ENCODE measurements around the gene STK33. TPM values are rescaled to one million over a fixed set of nuclear protein-coding genes. Genes with fewer than 3 reads are reported as not detected.
"Not testable (repeated sequence)": the region's sequence is repeated elsewhere in the genome, so short reads cannot be mapped to it uniquely, and the experiment has no call there.

The STK33 gene
- total and polyA plus RNA-seq, 4 donors, result 0.10 to 3.8 (median 1.6) TPM

GRCh38 chr11:8503910-8504364, 90.1 kb downstream of the STK33 start:
- Histone ChIP-seq H3K27me3 (ENCODE audit: control insufficient read depth in 1 of 2, insufficient read depth in 2 of 2, low read length in 1 of 2) (no peaks in the 10 kb centered on the region), H3K27ac (ENCODE audit: low read depth in 1 of 2, low read length in 2 of 2) (no peak overlapping the region), H3K9me3 (ENCODE audit: control insufficient read depth, low read length) (no peaks in the 10 kb centered on the region), H3K4me1 (ENCODE audit: control insufficient read depth in 1 of 2, insufficient read depth in 2 of 2, low read length in 2 of 2) (no peaks in the 10 kb centered on the region), H3K4me3 (ENCODE audit: low read length in 2 of 2) (no peak overlapping the region), H3K36me3 (ENCODE audit: control insufficient read depth in 1 of 2, insufficient read depth in 2 of 2, low read length in 1 of 2) (no peaks in the 10 kb centered on the region)
- ATAC-seq (ENCODE audit: low FRiP score) (no peak), DNase-seq (no peak)
- intact Hi-C loops (cut with DNase I), result no loop called here
- 4% methylated on average over 1 of the region's 1 CpG for whole genome bisulfite sequencing, 2 donors

- no peaks in the 10 kb centered on the region for H3K36me3 ChIP-seq (ENCODE audit: control insufficient read depth in 1 of 2, insufficient read depth in 2 of 2, low read length in 1 of 2)
- no peak overlapping the region for H3K4me3 ChIP-seq (ENCODE audit: low read length in 2 of 2)
- 86 to 91% methylated on average over 2 of the region's 2 CpGs for WGBS, 2 donors
- intact Hi-C loops (cut with DNase I), result no loop called here
- H3K9me3 ChIP-seq (ENCODE audit: control insufficient read depth, low read length), result no peaks in the 10 kb centered on the region
- H3K27me3 ChIP-seq (ENCODE audit: control insufficient read depth in 1 of 2, insufficient read depth in 2 of 2, low read length in 1 of 2), result no peaks in the 10 kb centered on the region
- ATAC-seq (ENCODE audit: low FRiP score) (no peak), DNase-seq (no peak)
- no peaks in the 10 kb centered on the region for H3K4me1 ChIP-seq (ENCODE audit: control insufficient read depth in 1 of 2, insufficient read depth in 2 of 2, low read length in 2 of 2)
- no peak overlapping the region for H3K27ac ChIP-seq (ENCODE audit: low read depth in 1 of 2, low read length in 2 of 2)
Measured at GRCh38 chr11:8501836-8502235, 92.2 kb downstream of the STK33 start.

GRCh38 chr11:8488395-8488794, 105.6 kb downstream of the STK33 start:
- intact Hi-C loops (cut with DNase I), result no loop called here

GRCh38 chr11:8487261-8487660, 106.8 kb downstream of the STK33 start:
- ATAC-seq (ENCODE audit: low FRiP score) (no peak), DNase-seq (no peak)
- Histone ChIP-seq H3K27me3 (ENCODE audit: control insufficient read depth in 1 of 2, insufficient read depth in 2 of 2, low read length in 1 of 2) (no peaks in the 10 kb centered on the region), H3K4me1 (ENCODE audit: control insufficient read depth in 1 of 2, insufficient read depth in 2 of 2, low read length in 2 of 2) (no peaks in the 10 kb centered on the region), H3K27ac (ENCODE audit: low read depth in 1 of 2, low read length in 2 of 2) (no peak overlapping the region), H3K36me3 (ENCODE audit: control insufficient read depth in 1 of 2, insufficient read depth in 2 of 2, low read length in 1 of 2) (no peaks in the 10 kb centered on the region), H3K4me3 (ENCODE audit: low read length in 2 of 2) (no peak overlapping the region), H3K9me3 (ENCODE audit: control insufficient read depth, low read length) (peaks cover 4% of the 10 kb centered on the region)
- intact Hi-C loops (cut with DNase I), result no loop called here
- WGBS, 2 donors, result 92 to 96% methylated on average over 2 of the region's 2 CpGs

More at GRCh38 chr11:8488395-8488794, 105.6 kb downstream of the STK33 start:
- H3K4me1 ChIP-seq (ENCODE audit: control insufficient read depth in 1 of 2, insufficient read depth in 2 of 2, low read length in 2 of 2), result no peaks in the 10 kb centered on the region
- H3K27ac ChIP-seq (ENCODE audit: low read depth in 1 of 2, low read length in 2 of 2), result no peak overlapping the region
- DNase-seq (no peak), ATAC-seq (ENCODE audit: low FRiP score) (no peak)
- no peak overlapping the region for H3K4me3 ChIP-seq (ENCODE audit: low read length in 2 of 2)
- no peaks in the 10 kb centered on the region for H3K36me3 ChIP-seq (ENCODE audit: control insufficient read depth in 1 of 2, insufficient read depth in 2 of 2, low read length in 1 of 2)
- WGBS, 2 donors, result 57 to 67% methylated on average over 1 of the region's 1 CpG
- H3K9me3 ChIP-seq (ENCODE audit: control insufficient read depth, low read length), result peaks cover 4% of the 10 kb centered on the region
- no peaks in the 10 kb centered on the region for H3K27me3 ChIP-seq (ENCODE audit: control insufficient read depth in 1 of 2, insufficient read depth in 2 of 2, low read length in 1 of 2)

- Histone ChIP-seq H3K36me3 (ENCODE audit: control insufficient read depth in 1 of 2, insufficient read depth in 2 of 2, low read length in 1 of 2) (no peaks in the 10 kb centered on the region), H3K4me3 (ENCODE audit: low read length in 2 of 2) (no peak overlapping the region), H3K9me3 (ENCODE audit: control insufficient read depth, low read length) (peaks cover 2% of the 10 kb centered on the region), H3K27me3 (ENCODE audit: control insufficient read depth in 1 of 2, insufficient read depth in 2 of 2, low read length in 1 of 2) (no peaks in the 10 kb centered on the region), H3K4me1 (ENCODE audit: control insufficient read depth in 1 of 2, insufficient read depth in 2 of 2, low read length in 2 of 2) (no peaks in the 10 kb centered on the region), H3K27ac (ENCODE audit: low read depth in 1 of 2, low read length in 2 of 2) (no peak overlapping the region)
- 82 to 83% methylated on average over 3 of the region's 3 CpGs for WGBS, 2 donors
- intact Hi-C loops (cut with DNase I), result no loop called here
- ATAC-seq (ENCODE audit: low FRiP score) (no peak), DNase-seq (no peak)
Measured at GRCh38 chr11:8484251-8484650, 109.8 kb downstream of the STK33 start.

GRCh38 chr11:8480858-8481257, 113.2 kb downstream of the STK33 start:
- no peak overlapping the region for H3K27ac ChIP-seq (ENCODE audit: low read depth in 1 of 2, low read length in 2 of 2)
- no peaks in the 10 kb centered on the region for H3K4me1 ChIP-seq (ENCODE audit: control insufficient read depth in 1 of 2, insufficient read depth in 2 of 2, low read length in 2 of 2)
- intact Hi-C loops (cut with DNase I), result no loop called here
- no peak overlapping the region for H3K4me3 ChIP-seq (ENCODE audit: low read length in 2 of 2)
- H3K9me3 ChIP-seq (ENCODE audit: control insufficient read depth, low read length), result no peaks in the 10 kb centered on the region
- no peaks in the 10 kb centered on the region for H3K36me3 ChIP-seq (ENCODE audit: control insufficient read depth in 1 of 2, insufficient read depth in 2 of 2, low read length in 1 of 2)
- ATAC-seq (ENCODE audit: low FRiP score), result no peak
- H3K27me3 ChIP-seq (ENCODE audit: control insufficient read depth in 1 of 2, insufficient read depth in 2 of 2, low read length in 1 of 2), result no peaks in the 10 kb centered on the region
- 48 to 54% methylated on average over 3 of the region's 3 CpGs for WGBS, 2 donors
- no peak for DNase-seq

GRCh38 chr11:8477680-8478079, 116.3 kb downstream of the STK33 start:
- 87 to 91% methylated on average over 1 of the region's 1 CpG for WGBS, 2 donors
- Histone ChIP-seq H3K27me3 (ENCODE audit: control insufficient read depth in 1 of 2, insufficient read depth in 2 of 2, low read length in 1 of 2) (no peaks in the 10 kb centered on the region), H3K4me3 (ENCODE audit: low read length in 2 of 2) (no peak overlapping the region), H3K36me3 (ENCODE audit: control insufficient read depth in 1 of 2, insufficient read depth in 2 of 2, low read length in 1 of 2) (no peaks in the 10 kb centered on the region), H3K9me3 (ENCODE audit: control insufficient read depth, low read length) (no peaks in the 10 kb centered on the region), H3K4me1 (ENCODE audit: control insufficient read depth in 1 of 2, insufficient read depth in 2 of 2, low read length in 2 of 2) (no peaks in the 10 kb centered on the region), H3K27ac (ENCODE audit: low read depth in 1 of 2, low read length in 2 of 2) (no peak overlapping the region)
- ATAC-seq (ENCODE audit: low FRiP score) (no peak), DNase-seq (no peak)
- intact Hi-C loops (cut with DNase I), result no loop called here

GRCh38 chr11:8477151-8477550, 116.9 kb downstream of the STK33 start:
- ATAC-seq (ENCODE audit: low FRiP score), result no peak

GRCh38 chr11:8467806-8468205, 126.2 kb downstream of the STK33 start:
- H3K27ac ChIP-seq (ENCODE audit: low read depth in 1 of 2, low read length in 2 of 2); H3K27me3 ChIP-seq (ENCODE audit: control insufficient read depth in 1 of 2, insufficient read depth in 2 of 2, low read length in 1 of 2); ATAC-seq (ENCODE audit: low FRiP score); H3K4me3 ChIP-seq (ENCODE audit: low read length in 2 of 2); H3K9me3 ChIP-seq (ENCODE audit: control insufficient read depth, low read length); intact Hi-C loops (cut with DNase I); DNase-seq; H3K4me1 ChIP-seq (ENCODE audit: control insufficient read depth in 1 of 2, insufficient read depth in 2 of 2, low read length in 2 of 2); H3K36me3 ChIP-seq (ENCODE audit: control insufficient read depth in 1 of 2, insufficient read depth in 2 of 2, low read length in 1 of 2): not testable (repeated sequence)
- WGBS, 2 donors, result 92 to 94% methylated on average over 5 of the region's 5 CpGs

More at GRCh38 chr11:8477151-8477550, 116.9 kb downstream of the STK33 start:
- Histone ChIP-seq H3K36me3 (ENCODE audit: control insufficient read depth in 1 of 2, insufficient read depth in 2 of 2, low read length in 1 of 2) (no peaks in the 10 kb centered on the region), H3K27me3 (ENCODE audit: control insufficient read depth in 1 of 2, insufficient read depth in 2 of 2, low read length in 1 of 2) (no peaks in the 10 kb centered on the region), H3K4me1 (ENCODE audit: control insufficient read depth in 1 of 2, insufficient read depth in 2 of 2, low read length in 2 of 2) (no peaks in the 10 kb centered on the region), H3K9me3 (ENCODE audit: control insufficient read depth, low read length) (no peaks in the 10 kb centered on the region), H3K27ac (ENCODE audit: low read depth in 1 of 2, low read length in 2 of 2) (no peak overlapping the region), H3K4me3 (ENCODE audit: low read length in 2 of 2) (no peak overlapping the region)
- WGBS, 2 donors, result 90 to 95% methylated on average over 2 of the region's 2 CpGs
- intact Hi-C loops (cut with DNase I), result no loop called here
- DNase-seq, result no peak

Measured in aorta (tissue), 5 donors.